Natural killer cell (primary cell): Measurements from ENCODE around the gene FTO. TPM values are rescaled to one million over a fixed set of nuclear protein-coding genes. Genes with fewer than 3 reads are reported as not detected.

ENCODE experiments used
- ATAC-seq, 3 donors: fragments of 150-1000 bp in 2 of 3; fragments of 200-7000 bp in 1 of 3; cut with Tn5 transposase; 1 replicate in 1 of 3; 2 replicates in 2 of 3; pipeline ENCODE4 v1.10.0; 2021; ENCODE audit warnings: mild to moderate bottlenecking in 2 of 3, moderate library complexity in 2 of 3
- DNase-seq, 2 donors: peaks; one replicate each; pipeline versions ENCODE4 v3.0.0 to v3.0.0-alpha.2; 2013 to 2021; ENCODE audit warnings: mixed read lengths in 1 of 2
- H3K27ac ChIP-seq: one replicate; pipeline ENCODE4 v1.5.1; 2013; ENCODE audit warnings: mild to moderate bottlenecking, low read length
- H3K27me3 ChIP-seq: one replicate; pipeline ENCODE4 v1.6.1; 2013; ENCODE audit warnings: low read length; ENCODE audit not compliant: control insufficient read depth, insufficient read depth
- H3K36me3 ChIP-seq: one replicate; pipeline ENCODE4 v1.6.1; 2013; ENCODE audit warnings: low read length; ENCODE audit not compliant: control insufficient read depth, insufficient read depth
- H3K4me1 ChIP-seq: one replicate; pipeline ENCODE4 v1.6.1; 2013; ENCODE audit warnings: low read length; ENCODE audit not compliant: control insufficient read depth, insufficient read depth
- H3K4me3 ChIP-seq: one replicate; pipeline ENCODE4 v1.5.1; 2013; ENCODE audit warnings: low read length
- H3K9me3 ChIP-seq: one replicate; pipeline ENCODE4 v1.6.1; 2013; ENCODE audit warnings: low read length; ENCODE audit not compliant: control insufficient read depth, insufficient read depth
- H3K27ac Mint-ChIP-seq, 2 donors: one replicate each; pipeline ENCODE4 v1.8.0; 2022; ENCODE audit warnings: mild to moderate bottlenecking in 2 of 2, mixed read lengths in 2 of 2, moderate library complexity in 1 of 2
- H3K27me3 Mint-ChIP-seq, 2 donors: one replicate each; pipeline ENCODE4 v1.8.0; 2022; ENCODE audit warnings: low read depth in 2 of 2, mixed read lengths in 2 of 2
- H3K36me3 Mint-ChIP-seq: one replicate; pipeline ENCODE4 v1.8.0; 2022; ENCODE audit warnings: mixed read lengths
- H3K4me1 Mint-ChIP-seq, 2 donors: one replicate each; pipeline ENCODE4 v1.8.0; 2022; ENCODE audit warnings: mixed read lengths in 2 of 2
- H3K4me3 Mint-ChIP-seq: one replicate; pipeline ENCODE4 v1.8.0; 2022; ENCODE audit warnings: mild to moderate bottlenecking, moderate library complexity, mixed read lengths
- H3K9me3 Mint-ChIP-seq, 2 donors: one replicate each; pipeline ENCODE4 v1.8.0; 2022; ENCODE audit warnings: mixed read lengths in 2 of 2
- WGBS: methylation state at CpG from one replicate; pipeline ENCODE4 v1.1.7; 2013; ENCODE audit warnings: missing lambda C conversion rate; ENCODE audit not compliant: insufficient coverage; 5-methylcytosine and 5-hydroxymethylcytosine counted together
- intact Hi-C: fragments of 100-400 bp; cut with micrococcal nuclease; formaldehyde crosslinking; loops from one replicate; pipeline ENCODE4 v1.14.2; 2022
- total RNA-seq, 4 donors: library from RNA; stranded (reverse); fragments of 120-200 nt in 1 of 4; gene quantifications; one replicate each; pipeline versions ENCODE4 v1.2.3 to v1.2.4, GENCODE V29; 2013 to 2022
- TF ChIP-seq, protein P1 (sequence below): fragments of 200-600 bp; IDR thresholded peaks from one replicate; pipeline ENCODE4 v1.8.0; 2022; ENCODE audit warnings: antibody characterized with exemption

The FTO gene
- total RNA-seq, 3 donors from 2014 or later (not counting 1 experiment from before 2014, with no cell fraction given): 55.4 to 70.5 (median 55.4) TPM

DNA sequence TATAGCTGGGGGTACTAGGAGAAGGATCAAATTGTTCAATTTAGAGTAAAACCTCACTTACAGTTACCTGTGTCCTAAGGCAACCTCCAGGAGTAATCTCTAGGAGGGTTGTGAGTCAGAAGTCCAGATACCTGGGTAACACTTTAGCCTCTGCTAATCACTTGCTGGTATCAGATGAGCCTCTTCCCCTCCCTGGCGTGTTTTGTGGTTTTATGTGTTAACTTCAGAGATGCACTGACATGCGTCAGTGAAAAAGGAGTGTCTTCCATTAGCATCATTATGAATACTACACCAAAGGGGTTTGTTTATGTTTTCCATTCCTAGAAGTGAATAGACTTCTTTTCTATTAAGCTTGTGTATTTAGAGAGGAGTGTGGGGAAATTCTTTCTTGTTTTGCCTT is 208.2 kb downstream of the FTO start:
- H3K4me1 ChIP-seq: peaks cover 30% of the 10 kb centered on the region
- no CpG with 5 or more reads among the region's 2 CpGs for WGBS
- ATAC-seq (peak; percentile 85 to 94 (median 89)), DNase-seq (peak; percentile 16 to 73)
- H3K27ac ChIP-seq: peak overlapping the region; percentile 71
- H3K27me3 ChIP-seq: no peaks in the 10 kb centered on the region
- TF ChIP-seq, protein P1, sequence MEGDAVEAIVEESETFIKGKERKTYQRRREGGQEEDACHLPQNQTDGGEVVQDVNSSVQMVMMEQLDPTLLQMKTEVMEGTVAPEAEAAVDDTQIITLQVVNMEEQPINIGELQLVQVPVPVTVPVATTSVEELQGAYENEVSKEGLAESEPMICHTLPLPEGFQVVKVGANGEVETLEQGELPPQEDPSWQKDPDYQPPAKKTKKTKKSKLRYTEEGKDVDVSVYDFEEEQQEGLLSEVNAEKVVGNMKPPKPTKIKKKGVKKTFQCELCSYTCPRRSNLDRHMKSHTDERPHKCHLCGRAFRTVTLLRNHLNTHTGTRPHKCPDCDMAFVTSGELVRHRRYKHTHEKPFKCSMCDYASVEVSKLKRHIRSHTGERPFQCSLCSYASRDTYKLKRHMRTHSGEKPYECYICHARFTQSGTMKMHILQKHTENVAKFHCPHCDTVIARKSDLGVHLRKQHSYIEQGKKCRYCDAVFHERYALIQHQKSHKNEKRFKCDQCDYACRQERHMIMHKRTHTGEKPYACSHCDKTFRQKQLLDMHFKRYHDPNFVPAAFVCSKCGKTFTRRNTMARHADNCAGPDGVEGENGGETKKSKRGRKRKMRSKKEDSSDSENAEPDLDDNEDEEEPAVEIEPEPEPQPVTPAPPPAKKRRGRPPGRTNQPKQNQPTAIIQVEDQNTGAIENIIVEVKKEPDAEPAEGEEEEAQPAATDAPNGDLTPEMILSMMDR: no peak
- intact Hi-C loops: loop anchor here (2.0 kb wide), 1 partner anchor 375 kb away; no protein-coding TSS in a partner anchor
- Mint-ChIP-seq H3K9me3 (no peaks in the 10 kb centered on the region), H3K4me3 (peak overlapping the region; percentile 69), H3K27ac (no peak overlapping the region), H3K4me1 (peaks cover 0 to 19% of the 10 kb centered on the region in 2 donors), H3K36me3 (no peaks in the 10 kb centered on the region), H3K27me3 (no peaks in the 10 kb centered on the region)
- H3K36me3 ChIP-seq: no peaks in the 10 kb centered on the region
- no peak overlapping the region for H3K4me3 ChIP-seq
- H3K9me3 ChIP-seq: no peaks in the 10 kb centered on the region

DNA sequence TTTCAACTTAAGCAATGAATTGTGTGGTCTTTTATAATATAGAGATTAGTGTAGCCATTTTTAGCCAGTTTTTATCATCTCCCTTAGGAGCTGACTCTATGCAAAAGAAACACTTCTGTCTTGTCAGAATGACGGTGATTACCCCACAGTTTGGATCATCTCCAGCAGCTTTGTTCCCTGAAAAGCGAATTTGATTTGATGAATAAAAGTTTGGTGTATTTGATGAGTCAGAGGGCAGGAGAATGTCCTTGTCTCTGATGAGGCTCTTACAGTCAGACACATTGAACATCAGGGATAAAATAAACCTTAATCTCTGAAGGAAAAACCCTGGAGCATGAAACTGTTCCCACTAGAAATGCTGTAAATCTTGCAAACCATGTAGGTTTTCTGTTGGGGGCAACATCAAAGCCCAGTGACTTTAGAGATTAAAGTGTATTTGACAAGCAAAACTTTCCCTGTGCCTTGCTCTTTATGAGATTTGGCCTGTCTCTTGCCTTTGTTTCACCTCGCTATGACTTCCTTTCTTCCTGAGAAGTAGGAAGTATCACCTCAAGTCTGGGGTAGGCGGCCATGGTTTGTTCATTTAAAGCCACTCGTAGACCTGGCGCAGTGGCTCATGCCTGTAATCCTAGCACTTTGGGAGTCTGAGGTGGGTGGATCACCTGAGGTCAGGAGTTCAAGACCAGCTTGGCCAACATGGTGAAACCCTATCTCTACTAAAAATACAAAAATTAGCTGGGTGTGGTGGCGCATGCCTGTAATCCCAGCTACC is 209.3 kb downstream of the FTO start:
- Histone ChIP-seq H3K27me3 (no peaks in the 10 kb centered on the region), H3K27ac (peak overlapping the region; percentile 71), H3K9me3 (no peaks in the 10 kb centered on the region), H3K4me1 (peaks cover 30% of the 10 kb centered on the region), H3K4me3 (no peak overlapping the region), H3K36me3 (no peaks in the 10 kb centered on the region)
- H3K4me3 Mint-ChIP-seq: peak overlapping the region; percentile 75
- H3K36me3 Mint-ChIP-seq: no peaks in the 10 kb centered on the region
- peak; percentile 21 to 25 for DNase-seq
- WGBS: 63% methylated on average over 4 of the region's 7 CpGs
- TF ChIP-seq, protein P1: no peak
- intact Hi-C loops: loop anchor here (2.0 kb wide), 1 partner anchor 376 kb away; no protein-coding TSS in a partner anchor
- ATAC-seq: peak in 2 of 3 donors; percentile 16 to 24
- H3K9me3 Mint-ChIP-seq: no peaks in the 10 kb centered on the region
- H3K4me1 Mint-ChIP-seq: peaks cover 0 to 19% of the 10 kb centered on the region in 2 donors
- H3K27me3 Mint-ChIP-seq: no peaks in the 10 kb centered on the region
- no peak overlapping the region for H3K27ac Mint-ChIP-seq

DNA sequence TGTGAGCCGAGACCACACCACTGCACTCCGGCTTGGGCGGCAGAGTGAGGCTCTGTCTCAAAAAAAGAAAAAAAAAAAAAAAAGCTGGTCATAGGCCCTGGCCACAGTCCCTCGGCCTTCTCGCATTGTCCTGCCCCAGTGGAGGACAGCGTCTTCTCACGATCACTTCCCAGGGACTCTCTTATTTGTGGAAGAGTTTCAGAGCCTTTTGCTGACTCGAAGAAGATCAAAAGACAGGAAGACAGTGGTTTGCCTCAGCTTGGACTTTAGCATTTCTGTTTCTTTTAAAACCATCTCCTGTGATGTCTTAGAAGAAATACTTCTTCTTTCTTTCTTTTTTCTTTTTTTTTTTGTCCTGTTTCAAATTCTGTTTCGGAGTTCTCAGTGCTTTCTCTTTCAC is 210.0 kb downstream of the FTO start:
- Mint-ChIP-seq H3K4me1 (peaks cover 0 to 19% of the 10 kb centered on the region in 2 donors), H3K27ac (no peak overlapping the region), H3K9me3 (no peaks in the 10 kb centered on the region), H3K4me3 (peak overlapping the region; percentile 75), H3K36me3 (no peaks in the 10 kb centered on the region), H3K27me3 (no peaks in the 10 kb centered on the region)
- 39% methylated on average over 8 of the region's 9 CpGs for WGBS
- Histone ChIP-seq H3K4me1 (peaks cover 30% of the 10 kb centered on the region), H3K4me3 (no peak overlapping the region), H3K27ac (peak overlapping the region; percentile 71), H3K36me3 (no peaks in the 10 kb centered on the region), H3K9me3 (no peaks in the 10 kb centered on the region), H3K27me3 (no peaks in the 10 kb centered on the region)
- ATAC-seq (no peak), DNase-seq (peak in 1 of 2 donors; percentile 24)
- TF ChIP-seq, protein P1: no peak
- intact Hi-C loops: loop anchor here (2.0 kb wide), 1 partner anchor 377 kb away; no protein-coding TSS in a partner anchor
